NCI-H2081 treated with DMSO at 0.1 percent for 48 hours (cell line): Measurements from ENCODE around the gene HRK.

Experiments used
- DNase-seq: peaks from one replicate; lab custom pipeline; 2025; lab: John Stamatoyannopoulos, UW

HRK gene

DNA sequence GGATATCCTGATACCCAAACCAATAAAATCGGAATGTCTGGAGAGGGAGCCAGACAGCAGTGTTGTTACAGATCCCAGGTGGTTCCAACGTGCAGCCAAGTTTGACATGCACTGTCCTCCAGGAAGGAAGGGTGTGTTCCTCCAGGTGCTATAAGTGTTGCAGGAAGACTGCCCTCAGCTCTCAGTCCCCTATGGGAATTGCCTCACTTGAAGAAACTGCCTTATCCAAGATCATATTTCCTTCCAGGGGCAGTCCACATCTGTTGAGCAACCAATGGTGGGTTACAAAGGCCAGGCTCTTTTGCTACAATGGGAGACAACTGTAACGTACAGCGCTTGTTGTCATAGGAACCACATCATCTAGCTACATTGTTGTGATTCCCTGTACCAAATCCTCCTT is 16.2 kb upstream of the HRK start:
- no peak for DNase-seq

DNA sequence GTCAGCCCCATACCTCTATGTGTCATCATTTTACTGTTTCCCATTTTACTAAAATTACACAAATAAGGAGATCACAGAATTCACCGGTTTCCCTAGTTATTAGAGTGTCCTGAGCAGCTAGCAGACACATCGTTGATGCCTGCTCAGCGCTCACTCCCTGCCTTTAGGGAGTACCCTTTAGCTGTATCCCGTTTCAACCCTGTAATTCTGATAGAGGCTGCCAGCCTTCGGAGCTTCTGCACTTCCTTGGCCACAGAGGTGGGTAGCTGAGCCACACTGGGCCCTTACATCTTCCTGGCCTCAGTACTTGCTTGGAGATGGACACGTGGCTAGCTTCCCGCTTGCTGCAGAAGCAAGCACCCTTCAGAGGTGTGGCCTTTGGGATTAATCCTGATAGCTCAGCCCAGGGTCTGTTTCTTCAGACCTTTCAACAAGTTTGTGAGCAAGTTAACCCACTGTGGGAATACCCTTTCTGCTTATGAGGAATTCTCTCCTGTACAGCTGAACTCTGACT is 15.2 kb upstream of the HRK start:
- DNase-seq: no peak

DNA sequence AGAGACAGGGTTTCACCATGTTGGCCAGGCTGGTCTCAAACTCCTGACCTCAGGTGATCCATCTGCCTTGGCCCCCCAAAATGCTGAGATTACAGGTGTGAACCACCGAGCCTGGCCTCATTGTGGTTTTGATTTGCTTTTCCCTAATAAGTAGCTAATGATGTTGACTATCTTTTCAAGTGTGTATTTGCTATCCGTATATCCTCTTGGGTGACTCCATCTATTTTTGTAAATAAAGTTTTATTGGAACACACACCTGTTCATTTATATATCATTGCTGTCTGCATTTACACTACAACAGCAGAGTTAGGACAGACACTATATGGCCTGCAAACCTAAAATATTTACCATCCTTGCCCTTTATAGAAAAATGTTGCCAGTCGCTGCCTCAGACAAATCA is 13.7 kb upstream of the HRK start:
- DNase-seq: no peak

DNA sequence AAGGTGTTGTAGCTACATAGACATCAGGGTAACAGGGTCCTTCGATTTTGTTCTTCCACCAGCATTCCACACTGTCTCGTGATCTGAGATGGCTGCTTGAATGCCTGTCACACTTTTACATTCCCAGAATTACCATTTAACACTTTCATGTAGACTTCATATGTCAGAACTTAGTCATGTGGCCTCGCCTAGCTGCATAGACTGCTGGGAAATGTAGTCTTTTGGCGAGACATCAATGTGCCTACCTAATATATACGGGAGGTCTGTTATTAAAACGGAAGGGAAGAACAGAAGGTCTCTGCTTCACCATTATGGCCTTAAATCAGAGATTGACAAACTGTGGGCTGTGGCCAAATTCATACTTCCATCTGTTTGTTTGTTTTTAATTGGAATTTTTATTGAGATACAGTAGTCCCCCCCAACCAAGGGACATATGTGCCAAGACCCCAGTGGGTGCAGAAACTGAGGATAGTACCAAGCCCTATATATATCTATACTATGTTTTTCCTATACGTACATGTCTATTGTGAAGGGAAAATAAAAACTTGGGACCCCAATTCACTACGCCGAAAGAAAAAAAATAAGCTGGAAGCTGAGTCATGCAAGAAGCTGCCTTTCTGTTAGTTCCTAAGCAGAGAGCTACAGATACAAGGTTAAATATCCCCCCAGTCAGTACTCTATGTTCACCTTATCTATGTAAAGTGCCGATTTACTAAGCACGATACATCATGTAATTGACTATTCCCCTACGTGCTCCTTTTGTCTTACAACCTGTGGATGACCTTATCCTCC is 11.3 kb upstream of the HRK start:
- no peak for DNase-seq

DNA sequence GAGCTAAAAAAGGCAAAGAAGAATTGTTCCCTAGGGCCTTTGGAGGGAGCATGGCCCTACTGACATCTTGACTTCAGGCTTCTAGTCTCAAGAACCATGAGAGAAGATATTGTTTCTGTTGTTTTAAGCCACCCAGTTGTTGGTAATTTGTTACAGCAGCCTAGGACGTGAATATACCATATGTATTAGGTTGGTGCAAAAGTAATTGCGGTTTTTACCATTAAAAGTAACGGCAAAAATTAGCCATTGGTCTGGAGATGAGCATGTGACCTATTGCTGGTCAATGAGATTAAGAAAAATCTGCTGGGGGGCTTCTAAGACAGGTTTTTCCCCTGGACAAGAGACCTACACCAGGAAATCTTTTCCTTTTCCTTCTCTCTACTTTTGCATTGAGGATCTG is 9.8 kb upstream of the HRK start:
- DNase-seq: no peak

DNA sequence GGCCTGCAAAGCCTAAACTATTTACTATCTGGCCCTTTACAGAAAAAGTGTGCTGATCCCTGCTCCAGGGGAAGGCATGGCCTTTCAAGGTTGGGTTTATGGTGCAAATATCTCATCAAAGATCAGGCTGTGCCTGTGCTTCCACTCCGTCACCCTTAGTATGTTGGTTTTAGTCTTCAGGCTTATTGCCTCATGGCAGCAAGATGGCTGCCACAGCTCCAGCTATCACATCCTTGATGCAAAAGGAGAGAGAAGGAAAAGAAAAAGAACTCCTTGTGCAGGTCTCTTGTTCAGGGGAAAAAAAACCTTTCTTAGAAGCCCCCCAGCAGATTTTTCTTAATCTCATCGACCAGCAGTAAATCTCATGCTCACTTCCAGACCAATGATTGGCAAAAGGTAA is 9.1 kb upstream of the HRK start:
- DNase-seq: no peak

DNA sequence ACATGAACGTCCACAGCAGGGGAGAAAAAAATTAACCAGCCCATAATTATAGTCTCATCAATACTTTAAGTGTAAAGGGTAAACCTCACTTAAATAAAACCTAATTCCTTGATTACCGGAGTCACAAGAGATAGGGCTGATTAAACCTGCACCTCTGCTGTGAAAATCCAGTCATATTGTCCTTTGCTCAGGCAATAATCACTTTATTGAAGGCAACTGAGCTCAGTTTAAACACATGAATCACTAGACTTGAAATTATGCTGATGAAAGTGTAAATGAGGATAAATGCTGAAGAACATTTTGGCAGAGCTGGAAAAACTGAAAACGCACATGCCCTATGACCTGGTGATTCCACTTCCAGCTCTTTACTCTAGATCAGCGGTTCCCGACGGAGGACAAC is 6.7 kb upstream of the HRK start:
- DNase-seq: no peak

DNA sequence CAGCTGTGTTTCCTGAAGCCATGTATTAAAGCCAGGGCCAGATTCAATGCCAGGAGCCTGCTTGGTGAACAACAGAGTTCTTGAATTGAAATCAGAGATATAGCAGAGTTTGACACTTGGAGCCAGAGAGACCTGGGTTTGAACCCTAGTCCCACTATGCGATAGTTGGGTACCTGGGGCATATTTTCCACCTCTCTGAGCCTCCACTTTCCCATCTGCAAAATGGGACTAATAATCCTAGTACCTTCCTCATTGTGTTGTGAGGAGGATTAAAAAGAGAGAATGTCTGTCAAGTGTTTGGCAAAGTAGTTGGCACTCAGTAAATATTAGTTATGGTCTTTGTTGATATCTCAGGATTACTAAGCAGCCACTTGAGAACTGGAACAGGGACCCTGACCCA is 6.0 kb upstream of the HRK start:
- no peak for DNase-seq

DNA sequence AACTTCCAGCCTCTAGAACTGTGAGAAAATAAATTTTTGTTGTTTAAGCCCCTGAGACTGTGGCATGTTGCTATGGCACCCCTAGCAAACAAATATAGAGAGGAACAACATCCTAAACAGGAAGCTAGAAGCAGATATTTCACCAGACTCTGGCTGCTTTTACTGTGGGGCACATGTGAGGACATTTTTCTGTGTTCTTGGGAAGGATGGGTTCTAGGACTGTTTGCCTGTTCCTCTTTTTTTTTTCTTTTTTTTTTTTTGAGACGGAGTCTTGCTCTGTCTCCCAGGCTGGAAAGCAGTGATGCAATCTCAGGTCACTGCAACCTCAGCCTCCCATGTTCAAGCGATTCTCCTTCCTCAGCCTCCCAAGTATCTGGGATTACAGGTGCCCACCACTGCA is 4.2 kb upstream of the HRK start:
- DNase-seq: no peak

DNA sequence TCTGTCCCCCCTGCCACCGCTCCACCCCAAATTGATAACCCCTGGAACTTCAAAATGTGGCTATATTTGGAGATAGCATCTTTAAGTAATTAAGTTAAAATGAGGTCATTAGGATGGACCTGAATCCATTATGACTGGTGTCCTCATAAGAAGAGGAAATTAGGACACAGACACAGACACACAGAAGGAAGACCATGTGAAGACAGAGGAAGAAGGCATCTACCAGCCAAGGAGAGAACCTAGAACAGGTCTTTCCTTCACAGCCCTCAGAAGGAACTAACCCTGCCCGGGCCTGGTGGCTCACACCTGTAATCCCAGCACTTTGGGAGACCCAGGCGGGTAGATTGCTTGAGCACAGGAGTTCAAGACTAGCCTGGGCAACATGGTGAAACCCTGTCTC is 3.6 kb upstream of the HRK start:
- no peak for DNase-seq

DNA sequence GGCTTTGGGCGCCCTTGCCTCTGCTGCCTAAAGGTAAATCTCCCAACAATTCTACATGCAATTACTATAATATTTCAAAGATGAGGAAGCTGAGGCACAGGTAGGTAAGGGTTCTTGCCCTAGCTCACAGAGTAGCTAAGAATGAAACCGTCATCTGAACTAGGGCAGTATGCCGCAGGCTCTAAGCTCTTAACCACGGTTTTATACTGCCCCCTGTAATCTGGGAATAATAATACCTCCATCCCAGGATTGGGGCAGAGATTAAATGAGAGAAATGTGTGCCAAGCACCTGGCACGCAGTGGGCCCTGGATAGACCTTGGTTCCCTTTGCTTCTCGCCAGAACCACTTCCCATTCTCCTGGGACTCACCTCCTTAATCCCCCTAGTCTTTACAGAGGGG is 1.5 kb upstream of the HRK start:
- no peak for DNase-seq

DNA sequence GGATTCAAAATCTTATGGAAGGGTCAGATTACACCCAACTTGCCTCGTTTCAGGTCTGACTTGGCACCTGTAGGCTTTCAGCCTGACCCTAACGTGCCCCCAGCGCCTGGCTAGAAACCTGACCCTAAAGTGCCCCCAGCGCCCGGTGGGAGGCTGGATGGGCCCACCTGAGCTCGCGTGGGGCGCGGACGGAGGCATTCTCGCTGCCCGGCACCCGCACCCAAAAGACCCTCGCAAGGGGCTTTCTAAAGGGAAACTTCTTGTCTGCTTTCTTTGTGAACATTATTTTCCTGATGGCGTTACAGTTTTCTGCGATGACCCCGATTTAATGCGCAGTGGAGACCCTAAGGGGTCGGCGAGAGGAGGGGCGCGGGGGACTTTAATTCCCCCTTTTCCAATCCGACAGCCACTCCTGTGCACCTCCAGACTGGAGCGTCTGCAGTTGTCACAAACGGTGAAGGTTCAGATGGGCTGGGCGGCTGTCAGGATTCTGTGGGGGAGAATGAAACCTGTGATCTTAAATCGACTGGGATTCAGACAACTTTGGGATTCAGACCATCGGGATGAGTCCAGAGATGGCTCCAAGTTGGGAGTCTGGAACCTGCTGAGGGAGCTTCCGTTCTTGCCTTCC is 751 bp upstream of the HRK start:
- DNase-seq: no peak

DNA sequence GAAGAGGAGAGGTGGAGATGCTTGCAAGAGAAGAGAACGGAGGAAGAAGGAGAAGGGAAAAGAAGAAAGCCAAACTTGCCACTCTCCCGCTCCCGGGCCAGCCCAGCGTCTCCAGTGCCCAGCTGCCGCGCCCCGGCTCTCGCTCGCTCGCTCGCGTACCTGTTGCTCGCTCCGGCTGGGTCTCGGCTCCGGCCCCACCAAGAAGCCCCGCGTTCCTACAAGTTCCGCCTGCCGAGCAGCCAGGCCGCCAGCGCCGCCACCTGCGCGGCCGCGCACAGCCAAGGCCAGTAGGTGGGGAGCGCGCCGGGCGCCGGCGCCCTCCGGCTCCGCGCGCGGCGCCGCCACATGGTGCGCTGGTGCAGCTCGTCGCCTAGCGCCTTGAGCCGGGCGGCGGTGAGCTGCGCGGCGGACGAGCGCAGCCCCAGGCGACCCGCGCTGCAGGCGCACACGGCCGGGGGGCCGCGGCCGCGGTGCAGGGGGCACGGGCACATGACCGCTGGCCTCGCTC is 370 bp downstream of the HRK start:
- DNase-seq: no peak

DNA sequence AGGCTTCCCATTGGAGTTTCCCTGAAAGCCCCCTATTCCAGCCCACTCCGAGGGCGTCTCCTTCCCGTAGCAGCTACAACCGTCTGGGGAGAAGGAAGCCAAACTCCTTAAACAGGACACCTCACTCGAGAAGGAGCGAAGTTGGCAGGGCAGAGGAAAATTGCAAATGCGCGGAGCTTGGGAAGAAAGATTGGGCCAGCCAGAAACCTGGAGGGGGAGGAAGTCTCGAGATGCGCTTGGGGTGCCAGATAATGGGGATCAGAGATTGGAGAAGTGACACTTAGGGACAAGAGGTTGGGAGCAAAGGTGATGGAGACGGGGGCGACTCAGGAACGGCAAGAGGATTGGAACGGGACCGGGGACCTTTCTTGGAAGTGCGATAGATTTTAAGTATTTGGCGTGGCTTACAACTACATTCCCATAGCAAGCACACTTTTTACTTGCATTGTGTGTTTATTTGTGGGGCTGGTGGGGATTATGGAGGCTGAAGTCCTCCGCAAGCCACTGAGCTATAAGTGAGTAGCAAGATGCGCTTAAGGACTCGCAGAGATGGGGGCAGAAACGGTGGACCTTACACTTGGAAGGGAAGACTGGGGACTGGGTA is 926 bp downstream of the HRK start:
- no peak for DNase-seq

DNA sequence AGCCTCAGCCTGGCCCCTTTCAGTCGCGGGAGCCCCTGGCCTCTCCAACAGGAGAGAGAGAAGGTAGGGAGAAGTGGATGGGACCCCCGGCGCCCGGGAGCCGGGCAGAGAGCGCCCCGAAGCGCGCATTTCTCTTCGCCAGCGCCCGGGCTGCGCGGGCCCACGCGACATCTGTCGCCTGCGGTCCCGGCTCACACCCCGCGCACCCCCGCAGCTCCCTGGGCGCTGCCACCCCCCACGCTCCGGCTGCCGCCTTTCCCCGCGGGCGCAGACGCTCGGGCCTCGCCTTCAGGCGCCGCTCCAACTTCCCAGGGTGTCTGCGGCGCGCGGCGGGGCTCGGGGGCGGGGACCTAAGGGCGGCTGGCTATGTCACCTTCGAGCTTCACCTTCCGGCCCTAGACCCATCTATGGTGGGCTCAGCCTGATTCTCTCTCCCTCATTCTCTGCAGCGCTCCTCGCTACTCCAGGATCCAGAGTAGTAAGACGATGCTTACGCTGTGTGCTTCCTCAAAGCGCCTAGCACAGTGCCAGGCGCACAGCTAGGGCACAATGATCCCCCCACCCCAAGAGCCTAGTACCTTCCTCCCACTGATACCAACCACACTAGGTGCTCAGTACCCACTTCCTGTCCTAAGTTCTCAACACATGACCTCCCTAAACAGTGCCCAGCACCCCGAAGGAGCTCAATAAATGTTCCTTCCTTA is 1.6 kb downstream of the HRK start:
- DNase-seq: no peak

DNA sequence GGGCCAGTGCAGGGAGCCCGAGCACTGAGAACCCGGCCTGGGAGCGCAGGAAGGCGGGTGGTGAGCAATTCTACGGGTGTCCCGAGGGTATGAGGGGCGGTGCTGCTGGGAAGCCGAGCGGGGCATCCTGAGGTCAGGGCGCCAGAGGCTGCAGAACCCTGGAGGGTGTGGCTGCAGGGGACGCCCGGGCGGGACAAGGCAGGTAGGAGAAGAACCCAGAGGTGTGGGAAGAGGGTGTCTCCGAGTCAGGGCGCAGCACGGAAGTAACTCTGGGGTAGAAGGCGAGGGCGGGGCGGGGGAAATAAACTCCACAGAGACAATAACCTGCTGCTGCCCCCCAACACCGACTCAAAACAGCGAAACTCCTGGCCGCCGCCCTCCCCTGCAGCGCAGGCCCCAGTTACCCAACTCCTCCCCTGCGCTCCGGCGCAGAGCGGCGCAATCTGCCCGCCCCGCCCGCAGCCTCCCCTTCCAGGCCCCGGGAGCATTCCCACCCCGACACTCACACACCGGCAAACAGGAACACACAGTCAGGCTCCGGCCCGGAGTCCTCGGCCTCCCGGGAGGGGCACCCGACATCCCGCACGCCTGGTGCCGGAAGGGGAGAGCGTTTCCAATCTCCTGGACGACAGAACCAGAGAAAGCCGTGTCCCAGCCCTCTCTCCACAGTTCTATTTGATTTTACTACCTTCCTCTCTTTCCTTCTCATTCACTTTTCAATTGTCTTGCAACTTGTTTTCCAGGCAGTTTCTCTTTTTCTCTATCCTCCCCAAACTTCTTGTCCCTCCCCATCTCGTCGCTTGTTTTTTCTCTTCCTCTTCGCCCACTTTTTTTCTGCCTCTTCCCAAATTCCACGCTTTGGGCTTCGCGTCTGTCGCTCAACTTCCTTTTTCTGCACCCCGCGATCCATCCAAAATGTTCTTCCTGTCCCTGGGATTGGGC is 2.4 kb downstream of the HRK start:
- DNase-seq: no peak

DNA sequence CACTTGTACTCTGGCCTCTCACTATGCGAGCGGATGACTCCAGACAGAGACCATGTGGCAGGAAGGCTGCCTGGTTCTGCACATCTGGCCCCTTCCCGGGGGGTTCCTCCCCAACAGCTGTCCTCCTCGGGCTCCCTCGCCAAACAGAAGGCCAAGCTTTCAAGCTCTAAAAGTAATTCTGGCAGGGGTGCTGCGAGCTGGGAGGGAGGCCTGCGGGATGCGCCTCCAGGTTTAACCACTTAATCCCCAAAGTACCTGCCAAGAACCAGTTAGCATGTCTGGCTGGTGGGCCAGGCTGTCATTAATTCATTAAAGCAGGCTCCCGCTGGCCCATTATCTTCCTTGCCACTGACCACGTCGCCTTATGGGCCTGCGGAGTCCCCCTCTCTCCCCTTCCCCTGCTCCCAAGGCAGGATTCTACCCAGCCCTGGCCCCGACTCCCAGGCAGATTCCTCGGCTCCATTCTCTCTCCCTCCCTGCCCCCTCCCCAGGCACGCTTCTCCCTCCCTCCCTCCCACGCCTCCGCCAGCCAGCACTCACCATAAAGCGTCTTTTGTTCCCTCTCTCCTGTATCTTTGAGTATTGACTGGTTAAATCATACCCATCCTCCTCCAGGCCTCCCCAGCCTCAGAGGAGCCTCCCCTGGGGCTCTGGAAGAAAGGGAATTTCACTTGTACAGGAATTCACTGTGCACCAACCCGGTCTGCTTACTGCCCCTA is 4.9 kb downstream of the HRK start:
- DNase-seq: no peak

DNA sequence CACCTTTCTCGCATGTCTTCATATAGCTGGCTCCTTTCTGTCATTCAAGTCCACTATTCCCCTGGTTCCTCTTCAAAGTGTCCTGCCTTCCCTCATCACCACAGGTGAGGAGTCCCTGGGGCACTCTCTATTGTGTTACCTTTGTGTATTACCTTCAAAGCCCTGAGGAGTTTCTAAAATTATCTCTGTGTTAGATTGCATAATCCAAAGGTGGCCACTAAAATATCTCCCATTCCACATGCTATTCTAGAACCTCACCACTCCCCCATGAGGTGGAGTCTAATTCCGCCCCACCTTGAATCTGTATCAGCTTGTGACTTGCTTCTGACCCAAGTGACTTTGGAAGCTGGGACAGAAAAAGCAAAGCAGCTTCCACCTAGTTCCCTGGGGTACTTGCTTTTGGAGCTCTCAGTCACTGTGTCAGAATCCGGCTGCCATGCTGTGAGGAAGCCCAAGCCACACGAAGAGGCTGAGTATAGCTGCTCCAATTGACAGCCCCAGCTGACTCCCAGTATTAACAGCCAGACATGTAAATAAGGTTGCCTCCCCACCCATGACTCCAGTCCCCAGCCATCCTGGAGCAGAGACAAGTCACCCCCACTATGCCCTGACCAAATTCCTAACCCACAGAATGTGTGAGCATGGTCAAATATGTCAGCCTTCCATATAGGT is 6.8 kb downstream of the HRK start:
- DNase-seq: no peak

DNA sequence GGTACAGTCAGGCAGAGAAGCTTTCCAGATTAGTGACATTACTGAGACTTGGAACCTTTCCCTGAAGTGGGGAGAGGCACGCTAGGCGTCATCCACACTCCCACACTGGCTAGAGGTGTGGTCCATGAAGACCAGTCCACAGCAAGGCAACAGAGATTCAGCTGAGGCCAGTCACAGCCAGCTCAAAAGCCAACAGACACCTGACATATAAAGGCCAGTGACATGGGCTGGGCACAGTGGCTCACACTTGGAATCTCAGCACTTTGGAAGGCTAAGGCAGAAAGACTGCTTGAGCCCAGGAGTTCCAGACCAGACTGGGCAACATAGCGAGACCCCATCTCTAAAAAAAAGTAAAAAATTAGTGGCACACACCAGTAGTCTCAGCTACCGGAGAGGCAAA is 10.9 kb downstream of the HRK start:
- DNase-seq: no peak

DNA sequence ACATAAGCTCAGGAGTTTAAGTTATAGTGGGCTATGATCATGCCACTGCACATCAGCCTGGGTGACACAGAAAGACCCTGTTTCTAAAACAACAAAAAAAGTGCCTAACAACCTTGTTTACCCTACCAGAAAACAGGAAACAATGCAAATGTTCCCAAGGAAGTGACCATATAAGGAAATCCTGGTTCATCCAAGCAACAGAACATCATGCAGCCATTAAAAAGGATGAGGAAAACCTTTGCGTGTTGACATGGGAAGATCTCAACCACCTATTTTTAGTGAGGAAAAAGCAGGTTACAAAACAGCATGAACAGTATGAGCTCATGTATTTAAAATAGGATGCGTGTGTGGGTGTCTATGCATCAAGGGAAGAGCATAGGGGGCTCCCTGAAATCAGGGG is 13.7 kb downstream of the HRK start:
- DNase-seq: no peak
